KG1 (cell line): ENCODE results near the gene ATG4A.

ENCODE experiments used
- DNase-seq: peaks from one replicate; lab custom pipeline; 2025; lab: John Stamatoyannopoulos, UW

ATG4A gene

DNA sequence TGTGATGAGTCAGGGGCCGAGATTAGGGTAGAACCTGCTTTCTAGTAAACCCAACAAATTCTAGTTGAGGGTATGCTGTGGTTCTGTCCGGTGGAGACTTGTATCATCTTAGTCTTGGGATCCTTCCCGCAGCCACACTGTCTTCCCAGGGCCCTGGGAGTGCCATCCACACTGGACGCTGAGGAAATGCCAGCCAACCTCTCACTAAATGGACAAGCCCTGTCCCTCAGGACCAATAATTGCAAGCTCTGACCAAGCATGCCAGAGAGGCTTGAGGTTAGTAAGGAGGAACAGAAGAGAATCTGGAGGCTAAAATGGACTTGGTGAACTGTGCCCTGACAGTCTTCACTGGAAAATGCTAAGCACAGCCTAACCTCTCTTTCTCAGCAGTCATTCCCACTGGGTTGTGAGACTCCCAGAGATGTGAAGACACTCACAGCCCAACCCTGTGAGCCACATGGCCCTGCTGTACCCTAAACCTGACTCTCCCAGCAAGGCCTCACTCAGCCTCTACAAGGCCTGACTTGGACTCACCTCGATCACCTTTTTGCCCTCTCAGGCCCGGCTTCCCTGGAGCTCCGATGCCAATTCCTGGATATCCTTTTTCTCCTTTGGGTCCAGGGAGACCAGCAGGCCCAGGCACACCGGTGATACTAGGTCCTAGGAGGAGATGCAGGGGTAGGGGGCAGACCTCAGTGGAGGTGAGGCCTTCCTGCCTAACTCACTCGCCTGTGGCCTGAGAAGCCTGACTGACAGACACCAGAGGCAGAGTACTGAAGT lies 77.6 kb downstream of the ATG4A start:
- no peak for DNase-seq

DNA sequence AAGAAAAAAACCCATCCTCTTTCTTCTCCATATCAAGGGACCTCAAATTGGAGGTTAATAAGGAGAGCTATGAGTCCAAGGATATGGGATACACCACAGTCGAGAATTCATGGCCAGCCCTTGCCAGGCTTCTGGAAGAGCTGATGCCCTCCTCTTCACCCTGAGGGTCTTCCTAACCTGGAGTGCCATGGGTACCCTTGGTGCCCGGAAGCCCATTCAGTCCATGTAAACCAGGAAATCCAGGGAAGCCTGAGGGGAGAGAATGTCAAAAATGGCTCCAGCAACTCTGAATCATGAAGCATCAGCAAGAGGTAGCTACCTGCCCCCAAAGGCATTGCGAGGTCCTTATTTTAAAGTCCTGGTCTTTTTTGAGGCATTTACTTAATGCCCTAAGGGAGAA lies 78.2 kb downstream of the ATG4A start:
- no peak for DNase-seq

DNA sequence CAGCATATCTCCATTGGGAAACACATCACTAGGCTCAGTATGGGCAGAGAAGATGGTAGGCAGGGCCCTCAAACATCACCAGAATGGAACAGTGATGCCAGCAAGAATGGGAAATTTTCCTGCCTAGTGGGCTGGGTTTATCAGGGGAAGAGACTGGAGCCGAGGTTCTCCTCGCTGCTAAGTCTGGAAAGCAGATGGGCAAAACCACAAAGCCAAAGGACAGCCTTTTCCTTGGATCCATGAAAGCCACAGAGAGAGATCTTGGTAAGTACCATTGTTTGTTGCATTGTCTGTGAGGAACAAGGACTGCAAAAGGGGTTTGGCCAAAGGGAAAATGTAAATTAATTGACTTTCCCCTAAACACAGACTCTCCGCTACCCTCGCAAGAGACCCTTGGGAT lies 80.1 kb downstream of the ATG4A start:
- DNase-seq, result no peak

DNA sequence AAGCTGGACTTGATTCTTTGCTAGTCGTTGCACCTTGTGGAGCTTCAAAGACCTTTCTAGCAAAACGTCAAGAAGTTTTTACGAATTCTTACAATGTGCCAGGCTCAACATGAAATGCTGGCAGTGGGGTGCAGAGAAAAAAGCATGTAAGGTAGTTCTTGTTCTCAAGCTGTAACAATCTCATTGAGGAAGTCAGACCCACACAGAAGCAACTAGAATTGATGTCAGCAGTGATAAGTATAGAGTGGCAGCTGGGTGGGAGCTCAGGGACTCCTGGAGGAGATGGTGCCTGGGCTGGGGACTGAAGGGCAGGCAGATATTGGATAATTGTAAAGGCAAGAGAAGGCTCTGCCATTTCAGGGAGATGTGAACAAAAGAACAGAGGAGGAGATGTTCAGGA lies 82.3 kb downstream of the ATG4A start:
- DNase-seq, result no peak

DNA sequence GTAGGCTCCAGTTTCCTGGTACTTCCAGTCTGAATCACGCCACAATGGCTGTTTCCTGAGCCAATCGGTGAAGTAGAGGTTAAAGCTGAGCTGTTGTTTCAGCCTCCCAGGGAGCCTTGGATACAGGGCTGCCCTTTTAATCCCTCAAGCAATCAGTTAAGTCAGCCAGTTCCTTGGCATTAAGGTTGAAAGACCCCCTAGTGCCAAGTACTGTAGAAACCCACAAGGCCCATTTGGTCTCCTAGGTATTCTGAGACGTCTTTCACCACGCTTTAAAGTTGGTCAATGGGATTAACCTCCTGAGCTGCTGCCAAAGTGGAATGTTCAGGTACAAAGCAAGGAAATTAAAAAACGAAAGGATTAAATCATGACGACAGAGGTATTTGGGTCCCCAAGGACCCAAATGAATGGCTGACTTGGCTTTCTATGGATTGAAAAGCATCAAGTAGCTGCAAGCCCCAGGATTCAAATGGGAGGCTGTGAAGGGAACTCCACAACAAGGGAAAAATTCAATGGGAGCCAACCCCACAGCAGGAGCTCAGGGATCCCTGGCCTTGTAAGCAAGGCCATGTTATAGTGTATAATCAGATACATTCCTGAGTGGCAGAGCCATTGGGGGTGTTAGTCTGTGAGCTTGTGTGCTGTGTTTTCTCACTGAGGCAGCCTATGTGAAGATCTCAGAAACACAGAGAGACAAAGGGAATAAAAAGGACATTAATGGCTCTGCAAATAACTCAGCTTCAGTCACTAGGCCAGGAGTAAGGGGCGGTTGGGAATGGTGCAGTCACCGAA lies 86.0 kb downstream of the ATG4A start:
- DNase-seq, result no peak

DNA sequence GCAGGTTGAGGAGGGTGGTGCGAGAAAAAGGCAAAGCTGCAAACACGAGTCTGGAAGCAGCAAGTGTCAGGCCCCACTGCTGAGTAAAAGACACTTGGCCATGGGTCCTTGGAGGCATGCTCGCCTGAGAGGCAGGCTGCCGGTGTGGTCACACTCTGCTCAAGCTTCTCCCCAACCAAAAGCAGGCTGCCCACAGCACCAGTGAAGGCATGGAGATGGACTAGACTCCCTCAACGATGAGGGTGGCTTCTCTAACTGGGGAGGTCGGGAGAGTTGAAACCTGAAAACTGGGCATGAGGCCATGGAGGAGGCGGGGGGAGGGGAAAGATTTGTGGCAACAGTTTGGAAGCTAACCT lies 86.5 kb downstream of the ATG4A start:
- DNase-seq, result no peak

DNA sequence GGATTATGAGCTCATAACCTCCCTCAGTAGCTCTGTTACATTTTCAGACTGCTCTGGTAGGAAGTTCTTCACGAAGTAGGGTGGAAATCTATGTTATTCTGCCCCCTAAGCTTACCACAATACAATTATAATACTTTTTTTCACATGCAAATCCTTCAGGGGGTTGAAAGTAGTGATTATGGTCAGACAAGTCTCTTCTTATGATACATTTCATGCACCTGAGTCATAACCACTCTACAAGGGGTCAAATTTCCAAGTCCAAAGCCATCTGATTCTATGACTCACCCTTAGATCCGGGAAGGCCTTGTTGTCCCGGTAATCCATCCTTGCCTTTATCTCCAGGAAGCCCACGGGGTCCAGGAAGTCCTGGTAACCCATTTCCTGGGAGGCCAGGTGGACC lies 95.2 kb downstream of the ATG4A start:
- no peak for DNase-seq

DNA sequence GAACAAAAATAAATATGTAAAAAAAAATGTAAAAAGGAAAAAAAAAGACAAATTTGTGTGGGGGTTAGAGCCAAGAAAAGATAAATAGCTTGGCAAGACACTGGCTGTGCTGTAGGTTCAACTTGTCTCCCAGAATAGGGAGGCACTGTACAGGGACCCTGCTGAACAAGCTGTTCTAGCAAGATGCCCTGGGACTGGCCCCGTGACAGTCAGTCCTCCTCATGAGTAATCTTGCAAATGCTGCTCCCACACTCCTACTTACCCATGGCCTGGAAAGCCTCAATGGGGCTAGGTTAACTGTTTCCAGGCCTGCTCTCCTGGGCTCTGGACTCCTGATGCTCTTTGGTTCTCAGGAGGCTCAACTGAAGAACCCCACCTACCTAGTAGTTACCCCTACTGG lies 106.8 kb downstream of the ATG4A start:
- DNase-seq, result no peak

DNA sequence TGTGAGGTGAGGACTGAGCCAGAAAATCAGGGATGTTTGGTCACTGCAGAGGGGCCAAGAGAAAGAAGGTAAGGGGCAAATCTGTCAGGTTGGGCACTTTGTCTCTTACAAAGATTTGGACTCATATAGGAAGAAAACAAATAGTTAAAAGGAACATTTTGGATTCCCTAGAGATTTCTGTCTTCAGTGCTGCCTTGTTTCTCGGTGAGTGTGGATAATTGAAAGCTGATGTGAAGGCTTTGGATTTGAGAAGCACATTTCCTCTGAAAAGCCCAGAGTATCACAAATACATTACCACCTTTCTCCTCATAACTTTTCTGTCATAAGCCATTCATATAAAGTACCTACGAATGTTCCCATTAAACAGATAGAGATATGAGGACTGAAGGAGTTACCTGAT lies 107.5 kb downstream of the ATG4A start:
- no peak for DNase-seq

DNA sequence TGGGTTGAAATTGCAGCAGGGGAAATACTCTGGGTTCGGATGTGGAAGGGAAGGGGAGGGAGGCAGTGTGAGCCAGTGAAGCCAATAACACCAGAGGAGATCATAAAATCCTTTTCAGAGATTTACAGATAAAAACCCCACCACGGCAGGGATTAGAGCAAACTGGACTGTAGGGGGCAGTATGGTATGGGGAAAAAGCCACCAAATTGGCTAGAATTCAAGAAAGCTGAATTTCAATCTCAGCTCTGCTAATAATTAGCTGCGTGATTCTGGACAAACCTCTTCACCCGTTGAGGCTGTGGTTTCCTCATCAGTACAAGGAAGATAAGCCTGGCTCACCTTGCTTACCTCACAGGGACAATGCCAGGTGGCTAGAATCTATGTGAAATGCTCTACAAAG lies 108.1 kb downstream of the ATG4A start:
- DNase-seq, result no peak

DNA sequence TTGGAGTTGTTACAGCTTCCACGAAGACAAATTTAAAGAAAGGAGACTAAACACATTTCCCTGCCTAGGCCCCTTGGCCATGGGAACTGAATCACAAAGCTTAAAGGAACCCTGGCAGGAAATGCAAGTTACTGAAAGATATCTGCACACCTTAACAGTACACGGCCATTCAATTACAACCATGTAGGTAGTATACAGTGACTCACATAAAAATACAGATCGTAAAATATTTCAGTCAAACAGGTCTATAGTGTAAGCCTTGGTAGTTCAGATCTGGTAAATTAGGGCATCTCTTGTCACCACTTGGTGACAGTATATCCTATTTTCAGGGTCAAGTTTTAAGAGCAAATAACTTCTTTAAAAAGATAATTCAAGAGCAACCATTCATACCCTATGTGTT lies 112.0 kb downstream of the ATG4A start:
- no peak for DNase-seq
